B cell (primary cell): ENCODE measurements around the gene VPS51. TPM values are rescaled to one million over a fixed set of nuclear protein-coding genes. Genes with fewer than 3 reads are reported as not detected.

ENCODE experiments used
- ATAC-seq: fragments of 200-7000 bp; cut with Tn5 transposase; one replicate; pipeline ENCODE4 v1.10.0; 2021; ENCODE audit warnings: low read depth, mild to moderate bottlenecking, moderate number of reproducible peaks, moderate library complexity
- CTCF ChIA-PET: fragments of 350-600 bp; sonication (Branson Sonifier 250); formaldehyde crosslinking; loops from one replicate; lab custom pipeline; 2021; ENCODE audit warnings: antibody characterized with exemption, inconsistent platforms; lab: Charles Lee
- POLR2A ChIA-PET: fragments of 350-600 bp; sonication (Branson Sonifier 250); formaldehyde crosslinking; loops from one replicate; lab custom pipeline; 2021; ENCODE audit warnings: antibody characterized with exemption; lab: Charles Lee
- DNase-seq: peaks from one replicate; pipeline ENCODE4 v3.0.0; 2013
- H2AFZ ChIP-seq: 2 replicates; pipeline ENCODE4 v1.6.1; 2012; ENCODE audit warnings: mild to moderate bottlenecking, low read depth, low read length; ENCODE audit not compliant: insufficient read depth, poor library complexity, severe bottlenecking
- H3K27ac ChIP-seq, 2 donors: 1 replicate in 1 of 2; 2 replicates in 1 of 2; pipeline ENCODE4 v1.5.1; 2012 to 2013; ENCODE audit warnings: low read length in 2 of 2, mild to moderate bottlenecking in 2 of 2, moderate library complexity in 1 of 2
- H3K27me3 ChIP-seq, 4 experiments: fragments of 200-600 bp in 1 of 4; sonication (generic) in 1 of 4; replicated peaks in 1 of 4; 1 replicate in 2 of 4; 2 replicates in 2 of 4; pipeline versions ENCODE4 v1.6.1 to v1.7.0; 2013 to 2016; ENCODE audit warnings: low read length in 3 of 4, mild to moderate bottlenecking in 2 of 4, mixed read lengths in 1 of 4, moderate library complexity in 1 of 4; ENCODE audit not compliant: insufficient read depth in 4 of 4, control insufficient read depth in 3 of 4; ENCODE audit errors: control extremely low read depth in 1 of 4
- H3K36me3 ChIP-seq, 2 experiments: replicated peaks in 1 of 2; 1 replicate in 1 of 2; 2 replicates in 1 of 2; pipeline versions ENCODE4 v1.6.1 to v1.7.1; 2013; ENCODE audit warnings: low read length in 1 of 2; ENCODE audit not compliant: insufficient read depth in 2 of 2, control insufficient read depth in 1 of 2; ENCODE audit errors: control extremely low read depth in 1 of 2, extremely low read depth in 1 of 2
- H3K4me1 ChIP-seq, 2 donors: fragments of 200-600 bp in 1 of 2; sonication (generic) in 1 of 2; 1 replicate in 1 of 2; 2 replicates in 1 of 2; pipeline versions ENCODE4 v1.5.1 to v1.6.1; 2013 to 2017; ENCODE audit warnings: low read length in 2 of 2; ENCODE audit not compliant: control insufficient read depth in 2 of 2, insufficient read depth in 2 of 2
- H3K4me2 ChIP-seq: replicated peaks from 2 replicates; pipeline ENCODE3; 2012; ENCODE audit warnings: mild to moderate bottlenecking, low read depth, low read length; ENCODE audit not compliant: poor library complexity, severe bottlenecking
- H3K4me3 ChIP-seq, 5 experiments: fragments of 200-600 bp in 1 of 5; sonication (generic) in 1 of 5; 1 replicate in 3 of 5; 2 replicates in 2 of 5; pipeline versions ENCODE4 v1.5.1 to v1.7.0; 2011 to 2016; ENCODE audit warnings: low read length in 4 of 5, mild to moderate bottlenecking in 4 of 5, low read depth in 2 of 5, control low read depth in 1 of 5, moderate library complexity in 1 of 5; ENCODE audit not compliant: insufficient read depth in 1 of 5; ENCODE audit errors: control extremely low read depth in 1 of 5, extremely low read depth in 1 of 5
- H3K79me2 ChIP-seq: fragments of 200-600 bp; sonication (generic); one replicate; pipeline ENCODE4 v1.6.0; 2016; ENCODE audit warnings: low read length; ENCODE audit not compliant: control insufficient read depth, insufficient read depth
- H3K9ac ChIP-seq: fragments of 200-600 bp; sonication (generic); 2 replicates; pipeline ENCODE4 v1.6.1; 2017; ENCODE audit warnings: mild to moderate bottlenecking, low read length, moderate library complexity
- H3K9me3 ChIP-seq, 3 donors: one replicate each; pipeline versions ENCODE4 v1.6.1 to v1.7.1; 2013; ENCODE audit warnings: low read length in 2 of 3; ENCODE audit not compliant: control insufficient read depth in 2 of 3, insufficient read depth in 1 of 3; ENCODE audit errors: control extremely low read depth in 1 of 3
- H4K20me1 ChIP-seq: 2 replicates; pipeline ENCODE4 v1.6.0; 2012; ENCODE audit warnings: mild to moderate bottlenecking, low read length; ENCODE audit not compliant: insufficient read depth, control insufficient read depth, poor library complexity, severe bottlenecking
- H3K27ac Mint-ChIP-seq: one replicate; pipeline ENCODE4 v1.8.0; 2021; ENCODE audit warnings: mixed read lengths
- H3K27me3 Mint-ChIP-seq: one replicate; pipeline ENCODE4 v1.8.0; 2021; ENCODE audit warnings: mixed read lengths
- H3K4me1 Mint-ChIP-seq: one replicate; pipeline ENCODE4 v1.8.0; 2021; ENCODE audit warnings: mixed read lengths
- H3K4me3 Mint-ChIP-seq: one replicate; pipeline ENCODE4 v1.8.0; 2021; ENCODE audit warnings: mixed read lengths
- H3K9me3 Mint-ChIP-seq: one replicate; pipeline ENCODE4 v1.8.0; 2022; ENCODE audit warnings: mixed read lengths; ENCODE audit not compliant: insufficient read depth
- CTCF ChIP-seq: fragments of 200-600 bp; IDR thresholded peaks from one replicate; pipeline ENCODE4 v1.8.0; 2022; ENCODE audit warnings: antibody characterized with exemption, mild to moderate bottlenecking
- EZH2 ChIP-seq: IDR thresholded peaks from 2 replicates; pipeline ENCODE4 v1.6.1; 2012; ENCODE audit warnings: borderline replicate concordance, low read depth, mild to moderate bottlenecking, moderate library complexity, low read length; ENCODE audit not compliant: insufficient read depth, poor library complexity, severe bottlenecking
- WGBS: methylation state at CpG from one replicate; pipeline ENCODE4 v1.1.5; 2013; ENCODE audit warnings: missing lambda C conversion rate; ENCODE audit not compliant: insufficient coverage; 5-methylcytosine and 5-hydroxymethylcytosine counted together
- intact Hi-C: fragments of 100-400 bp; cut with micrococcal nuclease; formaldehyde crosslinking; loops from one replicate; pipeline ENCODE4 v1.10.0; 2022
- polyA plus RNA-seq: library from polyadenylated mRNA; depleted of rRNA; stranded (reverse); fragments of >200 nt; gene quantifications from 2 replicates; pipeline ENCODE4 v1.2.3, GENCODE V29; 2012
- total RNA-seq, 2 donors: library from RNA; stranded (reverse); fragments of 120-200 nt in 1 of 2; gene quantifications; 1 replicate in 1 of 2; 2 replicates in 1 of 2; pipeline versions ENCODE4 v1.2.3 to v1.2.4, GENCODE V29; 2013 to 2022

The VPS51 gene
- total and polyA plus RNA-seq, 2 donors (not counting 1 experiment from before 2014, with no cell fraction given), result 206 to 223 TPM

GRCh38 chr11:65065851-65066250, 30.2 kb upstream of the VPS51 start:
- no peaks in the 10 kb centered on the region for H3K4me1 ChIP-seq
- ATAC-seq, result no peak
- Mint-ChIP-seq H3K4me3 (no peak overlapping the region), H3K9me3 (no peaks in the 10 kb centered on the region), H3K27ac (no peak overlapping the region), H3K27me3 (no peaks in the 10 kb centered on the region), H3K4me1 (no peaks in the 10 kb centered on the region)
- no peak overlapping the region for H3K27ac ChIP-seq
- peaks cover 0 to 3% (median 0%) of the 10 kb centered on the region in 3 donors for H3K9me3 ChIP-seq
- POLR2A ChIA-PET, result no interaction called here
- H3K36me3 ChIP-seq, result no peaks in the 10 kb centered on the region
- no peak overlapping the region for H3K4me3 ChIP-seq
- CTCF ChIA-PET, result no interaction called here
- H4K20me1 ChIP-seq, result no peaks in the 10 kb centered on the region
- intact Hi-C loops, result no loop called here
- no peak overlapping the region for H3K9ac ChIP-seq
- H3K79me2 ChIP-seq, result no peaks in the 10 kb centered on the region
- H3K27me3 ChIP-seq, result no peaks in the 10 kb centered on the region
- DNase-seq, result no peak
- H2AFZ ChIP-seq, result no peak overlapping the region
- H3K4me2 ChIP-seq, result no peak overlapping the region
- WGBS, result 96% methylated on average over 7 of the region's 7 CpGs
- TF ChIP-seq CTCF, result no peak
- TF ChIP-seq EZH2, result no peak

GRCh38 chr11:65066315-65066714, 29.7 kb upstream of the VPS51 start:
- Histone ChIP-seq H3K27ac (no peak overlapping the region), H2AFZ (no peak overlapping the region), H3K79me2 (no peaks in the 10 kb centered on the region), H3K4me1 (no peaks in the 10 kb centered on the region), H3K4me2 (no peak overlapping the region), H3K36me3 (no peaks in the 10 kb centered on the region), H3K4me3 (no peak overlapping the region), H4K20me1 (no peaks in the 10 kb centered on the region), H3K9ac (no peak overlapping the region), H3K9me3 (peaks cover 0 to 1% (median 0%) of the 10 kb centered on the region in 3 donors), H3K27me3 (no peaks in the 10 kb centered on the region)
- WGBS, result 92% methylated on average over 11 of the region's 11 CpGs
- DNase-seq (no peak), ATAC-seq (no peak)
- Mint-ChIP-seq H3K4me3 (no peak overlapping the region), H3K27me3 (no peaks in the 10 kb centered on the region), H3K4me1 (no peaks in the 10 kb centered on the region), H3K9me3 (no peaks in the 10 kb centered on the region), H3K27ac (no peak overlapping the region)
- TF ChIP-seq EZH2, result no peak
- no peak for TF ChIP-seq CTCF
- POLR2A ChIA-PET, result no interaction called here
- CTCF ChIA-PET, result no interaction called here
- intact Hi-C loops, result no loop called here
